ENCODE results near the gene FKBP1A. TPM values are rescaled to one million over a fixed set of nuclear protein-coding genes. Genes with fewer than 3 reads are reported as not detected.

The FKBP1A gene
- 10 to 100 TPM; 77.8 to 86.4 TPM for total RNA-seq
- polyA plus RNA-seq = 10 to 100 TPM; 47.0 to 62.2 TPM

DNA sequence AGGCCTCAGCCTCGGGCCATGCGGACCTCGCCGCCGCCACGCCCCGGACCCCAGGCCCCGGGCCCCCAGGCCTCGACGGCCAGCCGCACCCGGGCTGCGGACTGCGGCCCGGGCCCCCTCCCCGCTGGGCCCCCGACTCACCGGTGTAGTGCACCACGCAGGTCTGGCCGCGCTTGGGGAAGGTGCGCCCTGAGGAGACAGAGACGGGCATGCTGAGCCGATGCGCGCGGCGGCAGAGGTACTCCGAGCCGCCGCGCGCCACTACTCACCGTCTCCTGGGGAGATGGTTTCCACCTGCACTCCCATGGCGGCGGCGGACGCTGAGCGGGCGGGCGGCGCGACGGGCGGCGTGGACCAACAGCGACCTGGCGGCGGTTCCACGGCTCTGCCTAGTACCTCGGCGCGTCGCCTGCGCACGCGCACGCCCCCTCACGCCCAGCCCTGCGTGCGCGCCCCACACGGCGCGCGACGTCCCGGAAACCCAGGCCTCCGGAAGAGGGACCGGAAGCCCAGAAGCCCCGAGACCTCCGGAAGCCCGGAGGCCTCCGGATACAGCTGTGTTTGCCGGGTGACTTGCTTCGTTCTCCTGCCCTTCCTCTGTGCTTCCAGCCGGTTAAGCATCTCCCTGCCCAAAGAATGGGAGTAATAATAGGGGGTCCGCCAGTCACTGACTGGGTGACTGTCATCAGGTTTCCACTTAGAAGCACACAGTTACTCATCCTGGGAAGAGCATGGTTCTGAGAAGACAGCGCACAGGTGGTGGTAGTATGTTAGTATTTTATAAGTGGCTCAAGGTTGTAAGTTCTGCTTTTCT, at the start of gene FKBP1A:
FKBP1A (minus strand) TSS at position 362 of the 814 bp plus-strand sequence; CDS start at position 306, 56 bp downstream.
- Histone ChIP-seq H3K4me1 (ENCODE audit: insufficient read depth, low read length) (peaks cover 52% of the 10 kb centered on the region), H3K36me3 (ENCODE audit: insufficient read depth, low read length) (no peaks in the 10 kb centered on the region), H3K9me3 (ENCODE audit: control insufficient read depth in 1 of 2, low read length in 2 of 2) (no peaks in the 10 kb centered on the region), H3K27me3 (ENCODE audit: insufficient read depth, low read length) (no peaks in the 10 kb centered on the region), H3K27ac (ENCODE audit: low read depth, low read length) (peak within 1 kb of the TSS; percentile 67), H3K4me3 (ENCODE audit: low read length in 2 of 2) (peak within 1 kb of the TSS; percentile 58 to 80)
- Mint-ChIP-seq H3K27me3 (no peaks in the 10 kb centered on the region), H3K4me1 (peaks cover 52 to 77% (median 63%) of the 10 kb centered on the region in 4 donors), H3K9me3 (peaks cover 0 to 10% (median 5%) of the 10 kb centered on the region in 8 donors), H3K36me3 (peaks cover 4 to 13% of the 10 kb centered on the region in 2 donors), H3K4me3 (peak within 1 kb of the TSS; percentile 87 to 98 (median 96)), H3K27ac (peak within 1 kb of the TSS; percentile 88 to 98 (median 96))
- intact Hi-C loops (cut with micrococcal nuclease) = loop anchor here (1.0 to 10.0 kb wide), 7 partner anchors 44 to 548 kb away; partner anchors contain the start of genes PSMF1 and RAD21L1
- DNase-seq = peak; percentile 90 to 91 (median 90)
- CTCF ChIA-PET (ENCODE audit: partially characterized antibody) = interaction anchor here (0.8 to 3.7 kb wide), 4 partner anchors 43 to 80 kb away, joined by 3 to 9 read pairs (median 7); partner anchors contain the start of gene NSFL1C
- POLR2A ChIA-PET (ENCODE audit: partially characterized antibody) = interaction anchor here (0.9 to 3.1 kb wide), 7 partner anchors 13 to 559 kb away, joined by 3 to 19 read pairs (median 4); partner anchors contain the start of genes FAM110A and NSFL1C

DNA sequence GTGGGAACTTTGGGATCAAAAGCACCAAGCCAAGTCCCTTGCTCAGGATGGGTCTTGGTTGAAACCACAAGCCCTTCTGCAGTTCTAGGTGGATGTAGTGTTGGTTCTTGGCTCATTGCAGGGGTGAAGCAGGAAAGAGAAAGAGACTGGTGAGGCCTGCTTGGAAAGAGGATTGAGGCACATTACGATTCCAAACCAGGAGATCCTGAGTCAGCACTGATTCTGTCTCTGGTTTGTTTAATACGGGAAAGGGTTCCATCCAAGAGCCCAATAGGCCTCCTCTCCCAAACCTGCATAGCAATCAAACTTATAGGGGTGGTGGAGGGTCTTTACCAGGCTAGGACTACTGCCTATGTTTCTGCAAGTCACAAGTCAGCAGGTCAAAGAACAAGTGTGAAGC, 49.5 kb upstream of the FKBP1A start:
- ChIA-PET CTCF (ENCODE audit: partially characterized antibody) (no interaction called here), POLR2A (ENCODE audit: partially characterized antibody) (no interaction called here)
- no peak overlapping the region for H3K27ac ChIP-seq (ENCODE audit: low read depth, low read length)
- no peak overlapping the region for H3K4me3 Mint-ChIP-seq
- peaks cover 5 to 22% (median 18%) of the 10 kb centered on the region in 4 donors for H3K4me1 Mint-ChIP-seq
- no peak for DNase-seq
- H3K27ac Mint-ChIP-seq = peak overlapping the region in 1 of 7 donors; percentile 51
- H3K27me3 ChIP-seq (ENCODE audit: insufficient read depth, low read length) = no peaks in the 10 kb centered on the region
- no peak overlapping the region for H3K4me3 ChIP-seq (ENCODE audit: low read length in 2 of 2)
- no peaks in the 10 kb centered on the region for H3K4me1 ChIP-seq (ENCODE audit: insufficient read depth, low read length)
- H3K36me3 ChIP-seq (ENCODE audit: insufficient read depth, low read length) = peaks cover 53% of the 10 kb centered on the region
- no peaks in the 10 kb centered on the region for H3K27me3 Mint-ChIP-seq
- H3K9me3 ChIP-seq (ENCODE audit: control insufficient read depth in 1 of 2, low read length in 2 of 2) = no peaks in the 10 kb centered on the region
- intact Hi-C loops (cut with micrococcal nuclease) = no loop called here
- no peaks in the 10 kb centered on the region for H3K9me3 Mint-ChIP-seq
- peaks cover 48 to 68% of the 10 kb centered on the region in 2 donors for H3K36me3 Mint-ChIP-seq

DNA sequence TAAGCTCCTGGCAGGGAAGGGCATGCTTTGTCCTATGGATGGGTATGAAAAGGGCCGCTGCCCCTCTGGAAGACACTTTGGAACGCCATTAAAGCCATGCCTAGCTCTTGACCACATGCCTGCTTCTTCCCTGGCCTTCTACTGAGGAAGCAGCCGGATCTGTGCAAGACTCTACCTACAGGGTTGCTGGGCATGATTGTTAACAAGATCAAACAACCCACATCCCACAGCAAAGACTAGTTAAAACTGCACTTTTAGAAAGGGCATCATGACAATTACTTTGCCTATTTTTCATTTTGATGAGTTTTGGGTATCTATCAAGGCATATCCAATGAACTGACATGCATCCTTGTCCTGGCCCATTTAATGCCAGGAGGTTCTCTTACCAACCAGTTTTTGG, 48.3 kb upstream of the FKBP1A start:
- no peak for DNase-seq
- Histone ChIP-seq H3K9me3 (ENCODE audit: control insufficient read depth in 1 of 2, low read length in 2 of 2) (no peaks in the 10 kb centered on the region), H3K36me3 (ENCODE audit: insufficient read depth, low read length) (peaks cover 42% of the 10 kb centered on the region), H3K4me3 (ENCODE audit: low read length in 2 of 2) (no peak overlapping the region), H3K27ac (ENCODE audit: low read depth, low read length) (no peak overlapping the region), H3K4me1 (ENCODE audit: insufficient read depth, low read length) (no peaks in the 10 kb centered on the region), H3K27me3 (ENCODE audit: insufficient read depth, low read length) (no peaks in the 10 kb centered on the region)
- intact Hi-C loops (cut with micrococcal nuclease) = no loop called here
- no peak overlapping the region for H3K4me3 Mint-ChIP-seq
- ChIA-PET POLR2A (ENCODE audit: partially characterized antibody) (no interaction called here), CTCF (ENCODE audit: partially characterized antibody) (interaction anchor here (0.8 to 1.7 kb wide), 4 partner anchors 108 to 336 kb away, joined by 3 to 7 read pairs (median 4); no protein-coding TSS in a partner anchor)
- H3K4me1 Mint-ChIP-seq = peaks cover 8 to 28% (median 21%) of the 10 kb centered on the region in 4 donors
- H3K27ac Mint-ChIP-seq = no peak overlapping the region
- H3K36me3 Mint-ChIP-seq = peaks cover 38 to 58% of the 10 kb centered on the region in 2 donors
- H3K9me3 Mint-ChIP-seq = no peaks in the 10 kb centered on the region
- no peaks in the 10 kb centered on the region for H3K27me3 Mint-ChIP-seq

DNA sequence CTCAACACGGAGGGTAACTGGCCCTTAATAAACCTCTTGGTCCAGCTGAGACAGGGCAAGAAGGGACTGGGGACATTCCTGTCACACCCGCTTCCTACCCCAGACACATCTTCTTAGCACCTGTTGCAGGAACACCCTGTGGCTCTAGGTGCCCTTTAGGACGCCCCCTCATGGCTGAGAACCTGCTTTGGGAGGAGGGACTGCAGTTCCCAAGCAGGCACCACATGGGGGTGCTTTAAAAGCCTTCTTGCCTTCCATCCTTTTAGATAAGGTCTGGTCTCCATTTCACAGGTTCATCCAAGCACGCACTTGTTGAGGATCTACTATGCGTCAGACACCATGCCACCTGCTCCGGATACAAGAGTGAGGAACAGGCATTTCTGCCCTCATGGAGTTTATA, 47.2 kb upstream of the FKBP1A start:
- Mint-ChIP-seq H3K27me3 (no peaks in the 10 kb centered on the region), H3K4me1 (peaks cover 14 to 38% (median 29%) of the 10 kb centered on the region in 4 donors), H3K36me3 (peaks cover 27 to 47% of the 10 kb centered on the region in 2 donors), H3K9me3 (no peaks in the 10 kb centered on the region), H3K4me3 (no peak overlapping the region), H3K27ac (peak overlapping the region in 1 of 7 donors; percentile 86)
- no peaks in the 10 kb centered on the region for H3K27me3 ChIP-seq (ENCODE audit: insufficient read depth, low read length)
- H3K4me3 ChIP-seq (ENCODE audit: low read length in 2 of 2) = no peak overlapping the region
- CTCF ChIA-PET (ENCODE audit: partially characterized antibody) = interaction anchor here (0.8 to 1.7 kb wide), 4 partner anchors 64 to 337 kb away, joined by 3 to 7 read pairs (median 4); no protein-coding TSS in a partner anchor
- intact Hi-C loops (cut with micrococcal nuclease) = no loop called here
- H3K4me1 ChIP-seq (ENCODE audit: insufficient read depth, low read length) = peaks cover 11% of the 10 kb centered on the region
- DNase-seq = peak in 1 of 5 donors; percentile 6
- no peaks in the 10 kb centered on the region for H3K9me3 ChIP-seq (ENCODE audit: control insufficient read depth in 1 of 2, low read length in 2 of 2)
- POLR2A ChIA-PET (ENCODE audit: partially characterized antibody) = interaction anchor here (0.7 kb wide), 1 partner anchor 11 kb away, joined by 3 read pairs; no protein-coding TSS in a partner anchor
- peaks cover 31% of the 10 kb centered on the region for H3K36me3 ChIP-seq (ENCODE audit: insufficient read depth, low read length)
- no peak overlapping the region for H3K27ac ChIP-seq (ENCODE audit: low read depth, low read length)

DNA sequence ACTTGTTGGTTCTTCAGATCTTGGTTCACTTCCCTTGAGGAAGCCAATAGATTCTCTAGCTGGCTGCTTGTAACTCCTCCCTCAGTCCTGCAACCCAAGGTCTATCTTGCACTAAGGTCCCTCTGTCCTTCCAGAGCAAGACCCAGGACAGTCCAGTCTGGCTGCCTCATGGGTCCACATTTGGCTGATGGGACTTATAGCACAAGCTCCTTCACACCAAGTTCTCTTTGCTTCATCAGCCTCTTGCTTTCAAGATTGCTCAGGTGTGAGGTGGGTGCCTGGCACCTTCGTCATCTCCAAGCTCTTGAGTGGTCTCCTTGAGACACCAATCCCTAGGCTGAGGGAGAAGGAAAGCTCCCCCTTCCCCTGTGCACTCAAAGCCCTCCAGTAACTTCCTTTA, 45.5 kb upstream of the FKBP1A start:
- ChIA-PET POLR2A (ENCODE audit: partially characterized antibody) (interaction anchor here (1.6 kb wide), 1 partner anchor 47 kb away, joined by 5 read pairs; no protein-coding TSS in a partner anchor), CTCF (ENCODE audit: partially characterized antibody) (interaction anchor here (0.7 to 5.9 kb wide), 18 partner anchors 11 to 330 kb away, joined by 3 to 73 read pairs (median 6); partner anchors contain the start of genes FKBP1A, NSFL1C and SDCBP2)
- H3K4me3 Mint-ChIP-seq = no peak overlapping the region
- Histone ChIP-seq H3K36me3 (ENCODE audit: insufficient read depth, low read length) (peaks cover 15% of the 10 kb centered on the region), H3K9me3 (ENCODE audit: control insufficient read depth in 1 of 2, low read length in 2 of 2) (no peaks in the 10 kb centered on the region), H3K4me3 (ENCODE audit: low read length in 2 of 2) (no peak overlapping the region), H3K4me1 (ENCODE audit: insufficient read depth, low read length) (peaks cover 20% of the 10 kb centered on the region), H3K27me3 (ENCODE audit: insufficient read depth, low read length) (no peaks in the 10 kb centered on the region), H3K27ac (ENCODE audit: low read depth, low read length) (no peak overlapping the region)
- peaks cover 13 to 32% of the 10 kb centered on the region in 2 donors for H3K36me3 Mint-ChIP-seq
- no peaks in the 10 kb centered on the region for H3K9me3 Mint-ChIP-seq
- H3K27ac Mint-ChIP-seq = peak overlapping the region in 1 of 7 donors; percentile 43
- peaks cover 23 to 54% (median 38%) of the 10 kb centered on the region in 4 donors for H3K4me1 Mint-ChIP-seq
- intact Hi-C loops (cut with micrococcal nuclease) = loop anchor here (5.0 kb wide), 1 partner anchor 226 kb away; no protein-coding TSS in a partner anchor
- DNase-seq = no peak
- H3K27me3 Mint-ChIP-seq = peaks cover 0 to 2% of the 10 kb centered on the region in 2 donors

DNA sequence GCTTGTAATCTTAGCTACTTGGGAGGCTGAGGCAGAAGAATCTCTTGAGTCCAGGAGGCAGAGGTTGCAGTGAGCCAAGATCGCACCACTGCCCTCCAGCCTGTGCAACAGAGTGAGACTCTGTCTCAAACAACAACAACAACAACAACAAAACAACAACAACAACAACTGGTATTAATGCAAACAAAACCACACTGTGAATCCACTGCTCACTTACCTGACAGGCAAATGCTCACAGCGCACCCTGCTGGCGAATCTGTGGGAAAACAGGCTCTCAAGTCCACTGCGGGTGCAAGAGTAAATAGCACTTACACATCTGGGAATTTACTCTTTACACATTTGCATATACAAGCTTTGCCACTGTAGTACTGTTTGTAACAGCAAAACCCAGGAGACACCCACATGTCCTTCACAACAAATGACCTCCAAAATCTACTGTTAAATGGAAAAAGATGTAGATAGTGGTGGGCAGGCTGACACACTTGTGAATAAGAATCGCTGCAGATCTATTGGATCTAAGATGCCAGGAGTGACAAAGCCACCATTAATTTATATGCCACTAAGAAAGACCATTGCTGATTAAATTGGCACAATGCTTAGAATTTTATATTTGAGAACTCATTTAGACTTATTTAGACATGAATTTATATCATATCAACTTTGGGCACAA, 44.5 kb upstream of the FKBP1A start:
- no peak overlapping the region for H3K27ac ChIP-seq (ENCODE audit: low read depth, low read length)
- peaks cover 7% of the 10 kb centered on the region for H3K36me3 ChIP-seq (ENCODE audit: insufficient read depth, low read length)
- H3K4me1 ChIP-seq (ENCODE audit: insufficient read depth, low read length) = peaks cover 20% of the 10 kb centered on the region
- H3K27me3 ChIP-seq (ENCODE audit: insufficient read depth, low read length) = no peaks in the 10 kb centered on the region
- peaks cover 3 to 22% of the 10 kb centered on the region in 2 donors for H3K36me3 Mint-ChIP-seq
- ChIA-PET CTCF (ENCODE audit: partially characterized antibody) (interaction anchor here (0.7 to 5.9 kb wide), 30 partner anchors 10 to 232 kb away, joined by 3 to 73 read pairs (median 4); partner anchors contain the start of genes FKBP1A and NSFL1C), POLR2A (ENCODE audit: partially characterized antibody) (interaction anchor here (0.6 kb wide), 1 partner anchor 112 kb away, joined by 3 read pairs; no protein-coding TSS in a partner anchor)
- H3K9me3 Mint-ChIP-seq = no peaks in the 10 kb centered on the region
- peak overlapping the region in 3 of 7 donors; percentile 11 to 30 (median 22) for H3K27ac Mint-ChIP-seq
- no peaks in the 10 kb centered on the region for H3K9me3 ChIP-seq (ENCODE audit: control insufficient read depth in 1 of 2, low read length in 2 of 2)
- intact Hi-C loops (cut with micrococcal nuclease) = loop anchor here (1.0 to 5.0 kb wide), 4 partner anchors 44 to 225 kb away; partner anchors contain the start of gene FKBP1A
- peak; percentile 73 to 77 (median 74) for DNase-seq
- H3K27me3 Mint-ChIP-seq = peaks cover 0 to 4% of the 10 kb centered on the region in 2 donors
- peak overlapping the region in 2 of 8 donors; percentile 27 to 53 for H3K4me3 Mint-ChIP-seq
- peaks cover 23 to 59% (median 40%) of the 10 kb centered on the region in 4 donors for H3K4me1 Mint-ChIP-seq
- H3K4me3 ChIP-seq (ENCODE audit: low read length in 2 of 2) = no peak overlapping the region
